AG04450 (cell line): Measurements from ENCODE around the gene DCAF12. TPM values are rescaled to one million over a fixed set of nuclear protein-coding genes. Genes with fewer than 3 reads are reported as not detected.

Experiments used
- CTCF ChIA-PET: fragments of 300-600, 350-600 bp; formaldehyde crosslinking; extraction: SDS; loops from one replicate; lab custom pipeline; 2022; ENCODE audit warnings: antibody characterized with exemption, inconsistent platforms; lab: Charles Lee
- POLR2A ChIA-PET: fragments of 350-600 bp; formaldehyde crosslinking; extraction: SDS; loops from one replicate; lab custom pipeline; 2021; ENCODE audit warnings: antibody characterized with exemption, inconsistent platforms; lab: Yijun Ruan, JAX
- DNase-seq: peaks from one replicate; pipeline ENCODE4 v3.0.0-alpha.2; 2011; ENCODE audit warnings: low read depth, low spot score
- H3K27ac ChIP-seq: one replicate; pipeline ENCODE4 v1.5.1; 2012; ENCODE audit warnings: low read depth, low read length, control low read depth
- H3K27me3 ChIP-seq: one replicate; pipeline ENCODE4 v1.6.0; 2012; ENCODE audit warnings: low read length; ENCODE audit not compliant: control insufficient read depth, insufficient read depth
- H3K4me3 ChIP-seq: 2 replicates; pipeline ENCODE4 v1.5.1; 2011; ENCODE audit warnings: mild to moderate bottlenecking, low read depth, low read length, control low read depth
- H3K9me3 ChIP-seq: 2 replicates; pipeline ENCODE4 v1.5.1; 2012; ENCODE audit warnings: low read length; ENCODE audit not compliant: control insufficient read depth, insufficient read depth
- CTCF ChIP-seq: IDR thresholded peaks from 2 replicates; pipeline ENCODE4 v1.5.1; 2011; ENCODE audit warnings: low read depth, low read length, control low read depth, inconsistent platforms
- polyA plus RNA-seq: library from polyadenylated mRNA; depleted of rRNA; stranded (reverse); fragments of >200 nt; gene quantifications from 2 replicates; pipeline ENCODE4 v1.2.3, GENCODE V29; 2011

The DCAF12 gene
- polyA plus RNA-seq, 1 experiment: 27.8 TPM

GRCh38 chr9:34123682-34124081 lies 2.8 kb downstream of the DCAF12 start:
- H3K27ac ChIP-seq: no peak overlapping the region
- ChIA-PET CTCF (interaction anchor here (1.0 kb wide), 1 partner anchor 129 kb away, joined by 6 read pairs; no protein-coding TSS in a partner anchor), POLR2A (no interaction called here)
- no peak for DNase-seq
- no peaks in the 10 kb centered on the region for H3K27me3 ChIP-seq
- peaks cover 4% of the 10 kb centered on the region; the same call in 1 of the 2 replicates for H3K9me3 ChIP-seq
- no peak for TF ChIP-seq CTCF
- no peak overlapping the region for H3K4me3 ChIP-seq

DNA sequence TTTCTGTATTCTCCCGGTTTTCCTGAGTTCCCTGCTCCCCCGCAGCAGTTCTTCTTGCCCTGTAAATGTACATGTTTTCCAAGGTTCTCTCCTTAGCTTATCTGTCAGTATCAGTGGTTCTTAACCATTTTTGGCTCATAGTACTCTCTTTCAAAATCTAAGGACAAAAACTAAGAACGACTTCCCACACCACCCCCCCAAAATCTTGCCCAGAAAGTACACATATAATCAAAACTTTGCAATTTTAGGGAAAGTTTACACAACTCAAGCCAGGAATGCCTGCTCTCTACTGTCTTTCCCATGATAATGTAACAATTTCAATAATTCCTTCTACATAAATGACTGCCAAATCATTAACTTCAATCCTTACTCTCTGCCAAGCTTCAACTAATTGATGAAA lies 4.5 kb downstream of the DCAF12 start:
- H3K27me3 ChIP-seq: no peaks in the 10 kb centered on the region
- H3K27ac ChIP-seq: no peak overlapping the region
- CTCF ChIA-PET: interaction anchor here (1.2 kb wide), 1 partner anchor 48 kb away, joined by 6 read pairs; no protein-coding TSS in a partner anchor
- DNase-seq: no peak
- POLR2A ChIA-PET: interaction anchor here (0.7 kb wide), 1 partner anchor 59 kb away, joined by 3 read pairs; no protein-coding TSS in a partner anchor
- no peak overlapping the region for H3K4me3 ChIP-seq
- no peak for TF ChIP-seq CTCF
- peaks cover 4% of the 10 kb centered on the region; the same call in 1 of the 2 replicates for H3K9me3 ChIP-seq

GRCh38 chr9:34119713-34120112 lies 6.8 kb downstream of the DCAF12 start:
- POLR2A ChIA-PET: no interaction called here
- Histone ChIP-seq H3K27ac (no peak overlapping the region), H3K4me3 (no peak overlapping the region), H3K27me3 (no peaks in the 10 kb centered on the region), H3K9me3 (no peaks in the 10 kb centered on the region)
- TF ChIP-seq CTCF: no peak
- DNase-seq: no peak
- CTCF ChIA-PET: interaction anchor here (1.9 kb wide), 1 partner anchor 45 kb away, joined by 8 read pairs; no protein-coding TSS in a partner anchor

- no peak for DNase-seq
- TF ChIP-seq CTCF: no peak
- H3K4me3 ChIP-seq: no peak overlapping the region
- no peaks in the 10 kb centered on the region for H3K9me3 ChIP-seq
- POLR2A ChIA-PET: no interaction called here
- H3K27ac ChIP-seq: no peak overlapping the region
- CTCF ChIA-PET: interaction anchor here (1.3 kb wide), 1 partner anchor 139 kb away, joined by 5 read pairs; no protein-coding TSS in a partner anchor
- H3K27me3 ChIP-seq: no peaks in the 10 kb centered on the region
These were observed 12.1 kb downstream of the DCAF12 start for GRCh38 chr9:34114436-34114835.

- no peak for TF ChIP-seq CTCF
- H3K27ac ChIP-seq: no peak overlapping the region
- no peaks in the 10 kb centered on the region for H3K27me3 ChIP-seq
- no peak for DNase-seq
- no peak overlapping the region for H3K4me3 ChIP-seq
- POLR2A ChIA-PET: no interaction called here
- no peaks in the 10 kb centered on the region for H3K9me3 ChIP-seq
- CTCF ChIA-PET: no interaction called here
These were observed 20.4 kb downstream of the DCAF12 start for GRCh38 chr9:34106110-34106509.
